CD14-positive monocyte (primary cell): ENCODE data around the gene MINDY3. TPM values are rescaled to one million over a fixed set of nuclear protein-coding genes. Genes with fewer than 3 reads are reported as not detected.

Source experiments
- DNase-seq, 3 donors: peaks; one replicate each; pipeline ENCODE4 v3.0.0-alpha.2; 2011 to 2022
- H2AFZ ChIP-seq: 2 replicates; pipeline ENCODE4 v1.6.0; 2012; ENCODE audit warnings: mild to moderate bottlenecking, low read depth, low read length, inconsistent platforms; ENCODE audit not compliant: insufficient read depth, poor library complexity, severe bottlenecking
- H3K27ac ChIP-seq, 2 donors: 1 replicate in 1 of 2; 2 replicates in 1 of 2; pipeline ENCODE4 v1.5.1; 2012 to 2013; ENCODE audit warnings: low read length in 2 of 2, control low read depth in 1 of 2, inconsistent platforms in 1 of 2, low read depth in 1 of 2, mild to moderate bottlenecking in 1 of 2
- H3K27me3 ChIP-seq, 2 donors: one replicate each; pipeline versions ENCODE4 v1.6.0 to v1.6.1; 2011 to 2013; ENCODE audit warnings: low read length in 2 of 2; ENCODE audit not compliant: control insufficient read depth in 2 of 2, insufficient read depth in 2 of 2
- H3K36me3 ChIP-seq, 2 donors: replicated peaks in 1 of 2; 1 replicate in 1 of 2; 2 replicates in 1 of 2; pipeline versions ENCODE4 v1.5.1 to v1.6.1; 2012 to 2013; ENCODE audit warnings: low read length in 2 of 2, control low read depth in 1 of 2, inconsistent platforms in 1 of 2, mild to moderate bottlenecking in 1 of 2; ENCODE audit not compliant: insufficient read depth in 2 of 2, control insufficient read depth in 1 of 2
- H3K4me1 ChIP-seq, 2 donors: 1 replicate in 1 of 2; 2 replicates in 1 of 2; pipeline versions ENCODE4 v1.5.1 to v1.6.1; 2012 to 2013; ENCODE audit warnings: low read length in 2 of 2, control low read depth in 1 of 2, inconsistent platforms in 1 of 2, mild to moderate bottlenecking in 1 of 2, moderate library complexity in 1 of 2; ENCODE audit not compliant: insufficient read depth in 2 of 2, control insufficient read depth in 1 of 2
- H3K4me2 ChIP-seq: replicated peaks from 2 replicates; pipeline ENCODE3; 2012; ENCODE audit warnings: low read length, moderate library complexity, mild to moderate bottlenecking; ENCODE audit not compliant: poor library complexity, severe bottlenecking; ENCODE audit errors: extremely low read depth
- H3K4me3 ChIP-seq, 3 experiments: fragments of 200-600 bp in 1 of 3; sonication (generic) in 1 of 3; replicated peaks in 1 of 3; 1 replicate in 2 of 3; 2 replicates in 1 of 3; pipeline ENCODE4 v1.5.1; 2011 to 2013; ENCODE audit warnings: low read length in 3 of 3, mild to moderate bottlenecking in 3 of 3, control low read depth in 2 of 3, low read depth in 2 of 3, inconsistent platforms in 1 of 3, moderate library complexity in 1 of 3
- H3K79me2 ChIP-seq: 2 replicates; pipeline ENCODE4 v1.6.0; 2012; ENCODE audit warnings: mild to moderate bottlenecking, control low read depth, inconsistent platforms, low read length, moderate library complexity; ENCODE audit not compliant: insufficient read depth
- H3K9ac ChIP-seq: 2 replicates; pipeline ENCODE4 v1.6.0; 2017; ENCODE audit warnings: low read length, mild to moderate bottlenecking; ENCODE audit not compliant: insufficient read depth, poor library complexity, severe bottlenecking
- H3K9me3 ChIP-seq, 2 donors: replicated peaks in 1 of 2; 1 replicate in 1 of 2; 2 replicates in 1 of 2; pipeline versions ENCODE4 v1.5.1 to v1.6.1; 2012 to 2013; ENCODE audit warnings: low read length in 2 of 2, control low read depth in 1 of 2; ENCODE audit not compliant: control insufficient read depth in 1 of 2, insufficient read depth in 1 of 2
- H4K20me1 ChIP-seq: 2 replicates; pipeline ENCODE4 v1.6.0; 2012; ENCODE audit warnings: mild to moderate bottlenecking, low read length, control low read depth, moderate library complexity; ENCODE audit not compliant: insufficient read depth
- H3K27ac Mint-ChIP-seq, 7 donors: one replicate each; pipeline ENCODE4 v1.8.0; 2020; ENCODE audit warnings: mild to moderate bottlenecking in 7 of 7, mixed read lengths in 7 of 7, moderate library complexity in 6 of 7, inconsistent platforms in 2 of 7
- H3K27me3 Mint-ChIP-seq, 3 donors: one replicate each; pipeline ENCODE4 v1.8.0; 2021 to 2022; ENCODE audit warnings: low read depth in 3 of 3, mild to moderate bottlenecking in 3 of 3, mixed read lengths in 3 of 3, moderate library complexity in 3 of 3, inconsistent platforms in 1 of 3
- H3K36me3 Mint-ChIP-seq, 2 donors: one replicate each; pipeline ENCODE4 v1.8.0; 2020; ENCODE audit warnings: mixed read lengths in 2 of 2, inconsistent platforms in 1 of 2, mild to moderate bottlenecking in 1 of 2
- H3K4me1 Mint-ChIP-seq: one replicate; pipeline ENCODE4 v1.8.0; 2020; ENCODE audit warnings: mild to moderate bottlenecking, mixed read lengths
- H3K4me3 Mint-ChIP-seq, 2 donors: one replicate each; pipeline ENCODE4 v1.8.0; 2020; ENCODE audit warnings: mild to moderate bottlenecking in 2 of 2, mixed read lengths in 2 of 2, moderate library complexity in 1 of 2
- H3K9me3 Mint-ChIP-seq, 7 donors: one replicate each; pipeline ENCODE4 v1.8.0; 2020 to 2022; ENCODE audit warnings: mixed read lengths in 7 of 7, mild to moderate bottlenecking in 6 of 7, moderate library complexity in 6 of 7, inconsistent platforms in 2 of 7
- WGBS: methylation state at CpG from one replicate; pipeline ENCODE4 v1.1.5; 2013; ENCODE audit warnings: missing lambda C conversion rate; ENCODE audit not compliant: insufficient coverage; 5-methylcytosine and 5-hydroxymethylcytosine counted together
- intact Hi-C, 2 donors: fragments of 100-400 bp; cut with micrococcal nuclease; formaldehyde crosslinking; loops; one replicate each; pipeline versions ENCODE4 v1.15.0 to v1.15.1; 2023
- polyA plus RNA-seq, 3 donors: library from polyadenylated mRNA; depleted of rRNA in 1 of 3; unstranded in 2 of 3; stranded (reverse) in 1 of 3; fragments of 300-500 nt in 2 of 3; fragments of >200 nt in 1 of 3; fragmentation: Illumina TruSeq in 2 of 3; gene quantifications; 1 replicate in 2 of 3; 2 replicates in 1 of 3; pipeline ENCODE4 v1.2.3, GENCODE V29; 2012 to 2021
- TF ChIP-seq, protein P1 (sequence below): fragments of 200-600 bp; IDR thresholded peaks from one replicate; pipeline ENCODE4 v1.8.0; 2022; ENCODE audit warnings: antibody characterized with exemption, mild to moderate bottlenecking

Gene MINDY3
- polyA plus RNA-seq, 3 donors, result 2.4 to 14.8 (median 4.4) TPM

DNA sequence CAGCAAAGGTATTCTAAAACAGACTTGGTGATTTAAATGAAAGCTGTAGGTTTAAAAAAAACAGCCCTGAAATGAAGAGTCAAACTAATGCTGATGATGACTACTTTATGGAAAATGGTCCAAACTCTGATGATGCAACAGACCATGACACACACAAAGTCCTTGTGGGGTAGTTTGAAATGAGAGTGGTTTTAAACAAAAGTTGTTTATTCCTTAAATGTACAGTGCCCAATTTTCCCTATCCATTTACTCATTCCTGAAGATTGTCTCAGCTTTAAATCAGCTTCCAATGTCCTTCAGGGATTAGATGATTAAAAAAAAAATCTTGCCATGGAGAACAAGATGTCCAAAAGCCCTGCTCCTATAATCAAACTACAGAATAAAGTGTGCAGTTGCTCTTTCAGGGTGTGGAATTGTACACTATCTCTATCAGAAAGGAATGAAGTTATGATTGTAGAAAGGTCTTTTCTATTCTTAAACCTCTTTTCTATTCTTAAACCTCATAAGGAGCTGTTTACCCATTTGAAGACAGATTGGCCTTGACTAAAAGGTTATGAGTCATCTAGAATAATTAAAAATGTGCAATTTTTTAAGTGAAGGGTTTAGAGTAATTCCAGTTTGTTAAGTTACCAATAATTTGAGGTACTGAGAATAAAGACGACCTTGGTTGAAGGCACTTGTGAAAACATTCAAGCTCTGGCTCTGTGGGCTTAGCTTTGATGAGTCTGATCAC, 70.3 kb downstream of the MINDY3 start:
- no peaks in the 10 kb centered on the region for H3K27me3 Mint-ChIP-seq
- Histone ChIP-seq H3K27me3 (no peaks in the 10 kb centered on the region), H3K4me2 (no peak overlapping the region), H3K27ac (no peak overlapping the region), H3K4me3 (no peak overlapping the region), H3K9ac (no peak overlapping the region), H2AFZ (no peak overlapping the region), H3K9me3 (no peaks in the 10 kb centered on the region), H3K4me1 (no peaks in the 10 kb centered on the region), H4K20me1 (no peaks in the 10 kb centered on the region), H3K36me3 (peaks cover 54 to 85% of the 10 kb centered on the region in 2 donors), H3K79me2 (no peaks in the 10 kb centered on the region)
- TF ChIP-seq, protein P1, sequence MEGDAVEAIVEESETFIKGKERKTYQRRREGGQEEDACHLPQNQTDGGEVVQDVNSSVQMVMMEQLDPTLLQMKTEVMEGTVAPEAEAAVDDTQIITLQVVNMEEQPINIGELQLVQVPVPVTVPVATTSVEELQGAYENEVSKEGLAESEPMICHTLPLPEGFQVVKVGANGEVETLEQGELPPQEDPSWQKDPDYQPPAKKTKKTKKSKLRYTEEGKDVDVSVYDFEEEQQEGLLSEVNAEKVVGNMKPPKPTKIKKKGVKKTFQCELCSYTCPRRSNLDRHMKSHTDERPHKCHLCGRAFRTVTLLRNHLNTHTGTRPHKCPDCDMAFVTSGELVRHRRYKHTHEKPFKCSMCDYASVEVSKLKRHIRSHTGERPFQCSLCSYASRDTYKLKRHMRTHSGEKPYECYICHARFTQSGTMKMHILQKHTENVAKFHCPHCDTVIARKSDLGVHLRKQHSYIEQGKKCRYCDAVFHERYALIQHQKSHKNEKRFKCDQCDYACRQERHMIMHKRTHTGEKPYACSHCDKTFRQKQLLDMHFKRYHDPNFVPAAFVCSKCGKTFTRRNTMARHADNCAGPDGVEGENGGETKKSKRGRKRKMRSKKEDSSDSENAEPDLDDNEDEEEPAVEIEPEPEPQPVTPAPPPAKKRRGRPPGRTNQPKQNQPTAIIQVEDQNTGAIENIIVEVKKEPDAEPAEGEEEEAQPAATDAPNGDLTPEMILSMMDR, result no peak
- peaks cover 61% of the 10 kb centered on the region in 2 donors for H3K36me3 Mint-ChIP-seq
- H3K4me1 Mint-ChIP-seq, result no peaks in the 10 kb centered on the region
- DNase-seq, result no peak
- H3K9me3 Mint-ChIP-seq, result no peaks in the 10 kb centered on the region
- 100% methylated on average over 1 of the region's 1 CpG for WGBS
- intact Hi-C loops, result no loop called here
- no peak overlapping the region for H3K27ac Mint-ChIP-seq
- no peak overlapping the region for H3K4me3 Mint-ChIP-seq

DNA sequence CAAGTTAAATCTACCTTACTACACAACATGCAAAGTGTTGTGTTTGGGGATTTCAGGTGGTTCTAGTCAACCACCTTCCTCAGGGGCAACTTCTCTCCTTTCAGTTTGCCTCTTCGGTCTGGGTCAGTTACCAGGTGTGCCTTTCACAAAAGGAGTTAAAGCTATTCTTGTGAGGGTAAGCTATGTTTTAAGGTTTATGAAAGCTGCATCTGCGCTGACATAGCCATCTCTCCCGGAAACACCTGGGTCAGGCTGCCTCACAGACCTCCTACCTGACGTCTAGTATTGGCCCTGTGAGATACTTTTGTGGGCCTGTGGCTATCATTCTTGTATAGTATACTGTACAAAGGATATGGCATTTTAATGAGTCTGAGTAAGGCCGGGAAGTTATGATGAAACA, 72.9 kb downstream of the MINDY3 start:
- Mint-ChIP-seq H3K27ac (no peak overlapping the region), H3K36me3 (peaks cover 67 to 70% of the 10 kb centered on the region in 2 donors), H3K4me3 (no peak overlapping the region), H3K27me3 (no peaks in the 10 kb centered on the region), H3K4me1 (no peaks in the 10 kb centered on the region), H3K9me3 (no peaks in the 10 kb centered on the region)
- H4K20me1 ChIP-seq, result no peaks in the 10 kb centered on the region
- H3K4me2 ChIP-seq, result no peak overlapping the region
- TF ChIP-seq, protein P1, result no peak
- H3K27ac ChIP-seq, result no peak overlapping the region
- H2AFZ ChIP-seq, result no peak overlapping the region
- H3K9me3 ChIP-seq, result no peaks in the 10 kb centered on the region
- intact Hi-C loops, result no loop called here
- 100% methylated on average over 1 of the region's 5 CpGs for WGBS
- H3K9ac ChIP-seq, result no peak overlapping the region
- peaks cover 48 to 84% of the 10 kb centered on the region in 2 donors for H3K36me3 ChIP-seq
- H3K4me3 ChIP-seq, result no peak overlapping the region
- no peak for DNase-seq
- no peaks in the 10 kb centered on the region for H3K4me1 ChIP-seq
- H3K79me2 ChIP-seq, result no peaks in the 10 kb centered on the region
- no peaks in the 10 kb centered on the region for H3K27me3 ChIP-seq
